ENCODE measurements around the gene RICTOR. TPM values are rescaled to one million over a fixed set of nuclear protein-coding genes. Genes with fewer than 3 reads are reported as not detected.

Gene RICTOR
- total RNA-seq, 1 experiment from 2014 or later: 28.1 TPM

GRCh38 chr5:39055027-39055767 lies 19.0 kb downstream of the RICTOR start:
- no peaks in the 10 kb centered on the region for H3K9me2 ChIP-seq (replicated peaks; ENCODE audit: low read length)
- ChIA-PET POLR2A (ENCODE audit: unreplicated experiment) (interaction anchor here (0.6 kb wide), 2 partner anchors 9 to 74 kb away, joined by 6 to 17 read pairs; no protein-coding TSS in a partner anchor), CTCF (no interaction called here)
- DNase-seq (no peak), ATAC-seq (peak; percentile 43; the same call in 1 of the 2 replicates)
- intact Hi-C loops (cut with micrococcal nuclease): no loop called here
- 0 out of 2 replicates have a peak, but pooled peaks cover 9% of the 10 kb centered on the region for H4K20me1 ChIP-seq (ENCODE audit: low read length)
- peaks cover 8% of the 10 kb centered on the region; the same call in 1 of the 2 replicates for H3K4me1 ChIP-seq (ENCODE audit: insufficient read depth, low read length)
- TF ChIP-seq EZH2phosphoT487 (IDR thresholded peaks at IDR 0.05; ENCODE audit: borderline replicate concordance, low read length) (no peak), CTCF (conservative IDR thresholded peaks at IDR 0.05; ENCODE audit: low read depth, low read length) (no peak), EZH2 (IDR thresholded peaks at IDR 0.05; ENCODE audit: low read length, unreplicated experiment) (no peak)
- no peak overlapping the region for H2AFZ ChIP-seq (ENCODE audit: low read length)
- H3K4me3 ChIP-seq (ENCODE audit: low read length): no peak overlapping the region
- no peak overlapping the region for H3K4me2 ChIP-seq (ENCODE audit: low read length)
- H3K9ac ChIP-seq (ENCODE audit: low read length): no peak overlapping the region
- H3K79me2 ChIP-seq (ENCODE audit: low read length): peaks cover 60% of the 10 kb centered on the region
- no peaks in the 10 kb centered on the region for H3F3A ChIP-seq (ENCODE audit: low read length, unreplicated experiment)
- no peaks in the 10 kb centered on the region for H3K36me3 ChIP-seq (ENCODE audit: low read depth, low read length)
- no peaks in the 10 kb centered on the region for H3K27me3 ChIP-seq (ENCODE audit: low read length)
- BruUV-seq (replicated peaks): no TSS peak
- no peaks in the 10 kb centered on the region for H3K9me3 ChIP-seq (ENCODE audit: low read length)
- no peak overlapping the region for H3K27ac ChIP-seq (ENCODE audit: low read length)

GRCh38 chr5:39053189-39053588 lies 21.0 kb downstream of the RICTOR start:
- Histone ChIP-seq H3K4me2 (ENCODE audit: low read length) (no peak overlapping the region), H3K4me3 (ENCODE audit: low read length) (no peak overlapping the region), H3K9ac (ENCODE audit: low read length) (no peak overlapping the region), H3K36me3 (ENCODE audit: low read depth, low read length) (no peaks in the 10 kb centered on the region), H3K9me2 (replicated peaks; ENCODE audit: low read length) (no peaks in the 10 kb centered on the region), H3K4me1 (ENCODE audit: insufficient read depth, low read length) (peaks cover 8% of the 10 kb centered on the region; the same call in 1 of the 2 replicates), H3K9me3 (ENCODE audit: low read length) (no peaks in the 10 kb centered on the region), H3F3A (ENCODE audit: low read length, unreplicated experiment) (no peaks in the 10 kb centered on the region), H3K27me3 (ENCODE audit: low read length) (no peaks in the 10 kb centered on the region), H4K20me1 (ENCODE audit: low read length) (0 out of 2 replicates have a peak, but pooled peaks cover 9% of the 10 kb centered on the region), H3K79me2 (ENCODE audit: low read length) (peaks cover 62% of the 10 kb centered on the region), H3K27ac (ENCODE audit: low read length) (no peak overlapping the region), H2AFZ (ENCODE audit: low read length) (no peak overlapping the region)
- BruUV-seq (replicated peaks): no TSS peak
- TF ChIP-seq EZH2 (IDR thresholded peaks at IDR 0.05; ENCODE audit: low read length, unreplicated experiment): no peak
- no peak for TF ChIP-seq CTCF (conservative IDR thresholded peaks at IDR 0.05; ENCODE audit: low read depth, low read length)
- no peak for TF ChIP-seq EZH2phosphoT487 (IDR thresholded peaks at IDR 0.05; ENCODE audit: borderline replicate concordance, low read length)
- DNase-seq: no peak
- CTCF ChIA-PET: no interaction called here
- intact Hi-C loops (cut with micrococcal nuclease): no loop called here
- POLR2A ChIA-PET (ENCODE audit: unreplicated experiment): no interaction called here
- ATAC-seq: no peak

GRCh38 chr5:39052141-39052540 lies 22.1 kb downstream of the RICTOR start:
- Histone ChIP-seq H3K9ac (ENCODE audit: low read length) (no peak overlapping the region), H3K4me3 (ENCODE audit: low read length) (no peak overlapping the region), H3K79me2 (ENCODE audit: low read length) (peaks cover 63% of the 10 kb centered on the region), H4K20me1 (ENCODE audit: low read length) (0 out of 2 replicates have a peak, but pooled peaks cover 9% of the 10 kb centered on the region), H3K9me2 (replicated peaks; ENCODE audit: low read length) (no peaks in the 10 kb centered on the region), H2AFZ (ENCODE audit: low read length) (no peak overlapping the region), H3F3A (ENCODE audit: low read length, unreplicated experiment) (no peaks in the 10 kb centered on the region), H3K36me3 (ENCODE audit: low read depth, low read length) (no peaks in the 10 kb centered on the region), H3K9me3 (ENCODE audit: low read length) (no peaks in the 10 kb centered on the region), H3K4me1 (ENCODE audit: insufficient read depth, low read length) (peaks cover 3% of the 10 kb centered on the region; the same call in 1 of the 2 replicates), H3K4me2 (ENCODE audit: low read length) (no peak overlapping the region), H3K27ac (ENCODE audit: low read length) (no peak overlapping the region), H3K27me3 (ENCODE audit: low read length) (no peaks in the 10 kb centered on the region)
- CTCF ChIA-PET: no interaction called here
- ATAC-seq (no peak), DNase-seq (no peak)
- POLR2A ChIA-PET (ENCODE audit: unreplicated experiment): no interaction called here
- no TSS peak for BruUV-seq (replicated peaks)
- TF ChIP-seq EZH2phosphoT487 (IDR thresholded peaks at IDR 0.05; ENCODE audit: borderline replicate concordance, low read length) (no peak), EZH2 (IDR thresholded peaks at IDR 0.05; ENCODE audit: low read length, unreplicated experiment) (no peak), CTCF (conservative IDR thresholded peaks at IDR 0.05; ENCODE audit: low read depth, low read length) (no peak)
- intact Hi-C loops (cut with micrococcal nuclease): no loop called here

Data from PC-3 (cell line).